Thoracic aorta (tissue), 2 donors: ENCODE results near the gene ASNS. TPM values are rescaled to one million over a fixed set of nuclear protein-coding genes. Genes with fewer than 3 reads are reported as not detected.
"Not testable (repeated sequence)": the region's sequence is repeated elsewhere in the genome, so short reads cannot be mapped to it uniquely, and the experiment has no call there.

Source experiments
- ATAC-seq: fragments of 150-250 bp; one replicate; pipeline ENCODE4 v1.8.0; 2017; ENCODE audit warnings: low read depth; ENCODE audit not compliant: insufficient number of reproducible peaks, low FRiP score
- DNase-seq: peaks from one replicate; pipeline ENCODE4 v3.0.0-alpha.2; 2020; ENCODE audit warnings: low spot score
- H3K27ac ChIP-seq, 2 donors: fragments of 200-600 bp; sonication (generic); 1 replicate in 1 of 2; 2 replicates in 1 of 2; pipeline ENCODE4 v1.5.1; 2016; ENCODE audit warnings: mild to moderate bottlenecking in 2 of 2, moderate library complexity in 2 of 2
- H3K27me3 ChIP-seq: fragments of 200-600 bp; sonication (generic); replicated peaks from 2 replicates; pipeline ENCODE4 v1.6.0; 2016; ENCODE audit warnings: mild to moderate bottlenecking; ENCODE audit not compliant: insufficient read depth
- H3K36me3 ChIP-seq: fragments of 200-600 bp; sonication (generic); one replicate; pipeline ENCODE4 v1.5.1; 2016
- H3K4me1 ChIP-seq, 2 donors: fragments of 200-600 bp; sonication (generic); 1 replicate in 1 of 2; 2 replicates in 1 of 2; pipeline versions ENCODE4 v1.5.1 to v1.6.0; 2016; ENCODE audit warnings: low read depth in 2 of 2, mild to moderate bottlenecking in 1 of 2; ENCODE audit not compliant: control insufficient read depth in 1 of 2
- H3K4me3 ChIP-seq: fragments of 200-600 bp; sonication (generic); 2 replicates; pipeline ENCODE4 v1.5.1; 2016; ENCODE audit warnings: mild to moderate bottlenecking
- H3K9me3 ChIP-seq: fragments of 200-600 bp; sonication (generic); 2 replicates; pipeline ENCODE4 v1.5.1; 2016
- CTCF ChIP-seq: fragments of 200-600 bp; sonication (generic); IDR thresholded peaks from one replicate; pipeline ENCODE4 v1.5.1; 2019; ENCODE audit warnings: antibody characterized with exemption
- total RNA-seq, 2 donors: library from RNA; depleted of rRNA; stranded (reverse); fragments of >200 nt; gene quantifications; one replicate each; pipeline versions ENCODE4 v1.1.0 to v1.2.3, GENCODE V29; 2016

Gene ASNS
- total RNA-seq, 2 donors from 2014 or later, result 18.1 to 21.9 TPM

- TF ChIP-seq CTCF, result no peak
- DNase-seq (no peak), ATAC-seq (no peak)
- H3K4me3 ChIP-seq, result no peak overlapping the region
- no peak overlapping the region for H3K27ac ChIP-seq
- no peaks in the 10 kb centered on the region for H3K9me3 ChIP-seq
- no peaks in the 10 kb centered on the region for H3K4me1 ChIP-seq
- peaks cover 2% of the 10 kb centered on the region for H3K36me3 ChIP-seq
- no peaks in the 10 kb centered on the region for H3K27me3 ChIP-seq
Measured at GRCh38 chr7:97858221-97858620, 14.0 kb downstream of the ASNS start.

GRCh38 chr7:97857544-97857943 lies 14.7 kb downstream of the ASNS start:
- Histone ChIP-seq H3K36me3 (peaks cover 5% of the 10 kb centered on the region), H3K27me3 (no peaks in the 10 kb centered on the region), H3K9me3 (no peaks in the 10 kb centered on the region), H3K4me1 (no peaks in the 10 kb centered on the region), H3K4me3 (no peak overlapping the region), H3K27ac (no peak overlapping the region)
- no peak for TF ChIP-seq CTCF
- no peak for ATAC-seq
- no peak for DNase-seq

- H3K9me3 ChIP-seq, result no peaks in the 10 kb centered on the region
- H3K36me3 ChIP-seq, result peaks cover 5% of the 10 kb centered on the region
- H3K27ac ChIP-seq, result no peak overlapping the region
- no peak for DNase-seq
- TF ChIP-seq CTCF, result no peak
- no peak for ATAC-seq
- H3K27me3 ChIP-seq, result no peaks in the 10 kb centered on the region
- no peaks in the 10 kb centered on the region for H3K4me1 ChIP-seq
- no peak overlapping the region for H3K4me3 ChIP-seq
Measured at GRCh38 chr7:97851683-97852082, 20.5 kb downstream of the ASNS start.

GRCh38 chr7:97850262-97851031 lies 21.8 kb downstream of the ASNS start:
- not testable (repeated sequence) for H3K27ac ChIP-seq, H3K27me3 ChIP-seq, ATAC-seq, H3K9me3 ChIP-seq, H3K36me3 ChIP-seq, DNase-seq, H3K4me1 ChIP-seq, H3K4me3 ChIP-seq

- H3K27ac ChIP-seq, result no peak overlapping the region
- H3K36me3 ChIP-seq, result no peaks in the 10 kb centered on the region
- H3K4me1 ChIP-seq, result no peaks in the 10 kb centered on the region
- H3K9me3 ChIP-seq, result no peaks in the 10 kb centered on the region
- no peak for DNase-seq
- no peak for ATAC-seq
- TF ChIP-seq CTCF, result no peak
- no peak overlapping the region for H3K4me3 ChIP-seq
- no peaks in the 10 kb centered on the region for H3K27me3 ChIP-seq
Measured at GRCh38 chr7:97847791-97848190, 24.4 kb downstream of the ASNS start.

GRCh38 chr7:97846945-97847344 lies 25.3 kb downstream of the ASNS start:
- no peaks in the 10 kb centered on the region for H3K4me1 ChIP-seq
- TF ChIP-seq CTCF, result no peak
- H3K9me3 ChIP-seq, result no peaks in the 10 kb centered on the region
- no peaks in the 10 kb centered on the region for H3K36me3 ChIP-seq
- DNase-seq, result no peak
- H3K27ac ChIP-seq, result no peak overlapping the region
- no peaks in the 10 kb centered on the region for H3K27me3 ChIP-seq
- no peak overlapping the region for H3K4me3 ChIP-seq
- ATAC-seq, result no peak
